GM10847 (cell line): ENCODE measurements around the gene LSM11.

Experiments used
- POLR2A ChIP-seq: IDR thresholded peaks from 2 replicates; pipeline ENCODE4 v1.6.1; 2011; ENCODE audit not compliant: insufficient read length; ENCODE audit errors: extremely low read depth

LSM11 gene

DNA sequence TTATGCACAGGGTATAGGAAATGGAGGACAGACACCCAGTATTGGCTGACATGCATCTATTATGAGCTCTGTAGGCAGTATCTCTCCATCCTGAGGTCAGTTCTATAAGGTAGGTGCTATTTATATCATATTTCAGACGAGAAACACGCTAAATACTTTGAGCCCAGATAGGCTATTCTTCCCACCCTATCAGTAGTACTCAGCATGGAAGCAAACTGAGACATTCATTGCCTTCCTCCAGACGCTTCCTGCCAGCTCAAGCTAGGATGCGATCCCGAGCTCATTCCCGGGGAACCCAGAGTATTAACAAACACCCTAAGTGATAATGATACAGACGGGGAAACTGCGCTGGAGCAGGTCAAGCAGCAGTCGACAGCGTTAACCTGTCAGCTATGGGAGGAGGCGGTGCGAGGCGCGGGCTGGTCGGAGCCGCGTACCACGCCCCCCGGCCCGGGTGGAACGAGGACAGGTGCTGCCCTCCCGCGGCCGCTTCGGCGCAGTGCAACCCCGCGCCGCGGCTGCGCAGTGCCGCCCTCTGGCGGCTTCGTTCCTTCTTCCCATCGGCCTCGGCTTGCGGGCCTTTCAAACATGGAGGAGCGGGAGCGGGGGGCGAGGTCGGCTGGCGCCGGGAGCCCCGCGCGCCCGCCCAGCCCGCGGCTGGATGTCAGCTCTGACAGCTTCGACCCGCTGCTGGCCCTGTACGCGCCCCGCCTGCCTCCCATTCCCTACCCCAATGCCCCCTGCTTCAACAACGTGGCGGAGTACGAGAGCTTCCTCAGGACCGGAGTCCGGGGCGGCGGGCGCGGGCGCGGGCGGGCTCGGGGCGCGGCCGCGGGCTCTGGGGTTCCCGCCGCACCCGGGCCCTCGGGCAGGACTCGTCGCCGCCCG lies at the start of gene LSM11:
LSM11 (plus strand) TSS at position 550 of the 888 bp plus-strand sequence; CDS start at position 589, 39 bp downstream.
- peak; percentile 23 for TF ChIP-seq POLR2A

DNA sequence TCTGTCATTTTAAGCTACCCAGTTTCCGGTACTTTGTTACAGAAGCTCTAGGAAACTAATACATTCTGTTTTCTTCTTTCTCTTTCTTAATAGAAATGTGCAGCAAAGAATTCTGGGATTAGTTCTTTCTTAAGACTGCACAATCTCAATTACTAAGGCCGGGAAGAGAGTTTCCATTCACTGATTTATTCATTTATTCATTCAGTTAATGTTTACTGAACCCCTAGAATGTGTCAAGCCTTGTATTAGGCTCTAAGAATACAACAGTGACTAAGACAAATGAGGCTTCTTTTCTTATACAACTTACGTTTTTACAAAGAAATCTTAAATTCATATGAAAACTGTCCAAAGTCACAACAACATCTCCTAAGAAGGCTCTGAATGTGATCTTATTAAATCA lies 39.8 kb upstream of the LSM11 start:
- TF ChIP-seq POLR2A = no peak

DNA sequence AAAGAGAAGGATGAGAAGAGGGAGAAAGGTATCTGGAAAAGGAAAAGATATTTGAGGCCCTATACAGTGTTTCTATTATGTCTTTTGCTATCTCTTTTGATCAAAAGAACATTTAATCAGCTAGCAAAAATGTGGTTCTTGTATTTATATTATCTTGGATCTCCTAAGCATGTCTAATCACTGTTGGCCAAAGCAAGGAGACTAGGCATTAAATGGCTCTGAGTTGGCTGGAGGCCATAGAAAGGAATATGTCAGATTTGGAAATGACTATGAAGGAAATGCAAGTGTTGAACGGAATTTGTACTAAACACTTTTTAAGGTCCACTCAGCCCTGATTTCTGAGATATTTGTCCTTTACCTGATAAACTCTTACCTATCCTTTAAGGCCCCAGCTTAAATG lies 34.6 kb upstream of the LSM11 start:
- no peak for TF ChIP-seq POLR2A

GRCh38 chr5:157709346-157709745 lies 34.2 kb upstream of the LSM11 start:
- TF ChIP-seq POLR2A = no peak

DNA sequence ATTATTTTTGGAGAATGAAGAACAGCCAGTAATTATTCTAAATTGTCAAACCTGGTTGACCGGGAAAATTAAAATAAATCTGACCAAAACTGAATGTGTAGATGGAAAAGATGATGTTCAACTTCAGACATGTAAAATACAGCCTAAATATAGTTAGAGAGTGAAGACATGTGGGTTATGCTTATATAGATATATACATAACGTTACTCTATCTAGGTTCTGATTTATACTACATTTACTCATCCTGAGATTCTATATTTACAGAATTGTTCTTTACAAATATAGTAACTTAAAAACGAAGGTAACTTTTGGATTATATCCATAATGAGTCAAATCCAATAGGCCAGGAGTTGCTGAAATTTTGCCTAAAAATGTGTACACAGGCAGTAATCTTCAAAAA lies 33.1 kb upstream of the LSM11 start:
- no peak for TF ChIP-seq POLR2A

DNA sequence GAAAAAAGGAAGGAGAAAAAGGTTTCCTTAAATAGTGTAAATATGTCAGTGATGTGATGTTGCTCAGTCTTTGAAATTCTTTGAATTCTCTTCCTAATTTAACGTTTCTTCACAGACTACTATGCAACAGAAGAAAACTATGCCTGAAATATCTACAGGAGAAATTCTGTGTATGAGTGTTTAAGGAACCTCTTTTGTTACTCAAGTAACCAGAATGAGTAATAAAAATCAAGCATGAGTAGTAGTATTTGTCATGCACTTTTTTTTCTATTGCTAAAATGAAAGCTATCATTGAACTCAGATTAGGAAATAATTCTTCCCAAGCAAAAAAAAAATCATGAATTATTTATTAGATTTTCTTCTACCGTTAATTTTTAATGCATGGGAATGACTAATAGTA lies 32.6 kb upstream of the LSM11 start:
- TF ChIP-seq POLR2A = no peak

DNA sequence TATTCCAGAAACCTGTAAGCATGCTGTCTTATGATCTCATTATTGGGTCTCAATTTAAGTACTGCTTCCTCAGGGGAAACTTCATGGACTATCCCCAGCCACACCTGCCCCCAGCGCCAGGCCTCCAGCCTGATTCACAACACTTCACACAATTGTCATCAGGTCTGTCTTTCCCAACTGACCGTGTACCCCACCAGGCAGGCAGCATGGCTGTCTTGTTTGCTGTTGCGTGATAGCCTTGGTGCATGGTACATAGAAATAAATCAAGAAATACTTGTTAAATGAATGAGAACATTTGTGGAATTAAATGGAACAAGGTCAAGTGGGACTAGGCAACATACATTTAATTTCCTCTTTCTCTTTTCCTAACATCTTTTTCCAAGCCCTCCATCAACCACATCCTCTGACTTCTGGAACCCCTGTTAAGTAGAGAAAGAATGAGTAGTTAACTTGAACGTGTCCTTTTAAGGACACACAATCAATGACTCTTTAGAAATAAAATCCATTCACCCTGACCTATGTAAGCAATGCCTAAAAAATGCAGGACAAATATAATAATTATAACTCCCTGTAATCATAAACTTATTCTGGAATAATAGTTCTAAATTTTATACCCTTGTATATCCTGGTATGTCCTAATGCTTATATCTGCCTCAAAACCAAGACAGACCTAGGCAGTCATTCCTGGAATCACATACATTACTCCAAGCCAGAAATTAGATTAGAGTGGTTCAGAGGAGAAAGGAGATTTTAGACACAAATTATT lies 29.5 kb upstream of the LSM11 start:
- no peak for TF ChIP-seq POLR2A

GRCh38 chr5:157714596-157714864 lies 29.0 kb upstream of the LSM11 start:
- TF ChIP-seq POLR2A = no peak

DNA sequence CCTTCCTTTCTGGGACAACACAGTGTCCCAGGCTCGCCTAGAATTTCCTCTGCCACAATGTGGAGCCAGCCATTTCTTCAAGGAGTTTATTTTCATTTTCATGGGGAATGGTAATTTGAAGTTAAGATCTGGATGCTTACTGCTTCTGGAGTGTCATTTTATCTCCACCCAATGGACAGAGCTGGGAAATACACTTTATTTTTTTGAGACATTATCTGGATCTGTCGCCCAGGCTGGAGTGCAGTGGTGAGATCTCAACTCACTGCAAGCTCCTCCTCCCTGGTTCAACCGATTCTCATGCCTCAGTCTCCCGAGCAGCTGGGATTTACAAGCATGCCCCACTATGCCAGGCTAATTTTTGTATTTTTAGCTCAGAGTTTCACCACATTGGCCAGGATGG lies 25.0 kb upstream of the LSM11 start:
- no peak for TF ChIP-seq POLR2A

DNA sequence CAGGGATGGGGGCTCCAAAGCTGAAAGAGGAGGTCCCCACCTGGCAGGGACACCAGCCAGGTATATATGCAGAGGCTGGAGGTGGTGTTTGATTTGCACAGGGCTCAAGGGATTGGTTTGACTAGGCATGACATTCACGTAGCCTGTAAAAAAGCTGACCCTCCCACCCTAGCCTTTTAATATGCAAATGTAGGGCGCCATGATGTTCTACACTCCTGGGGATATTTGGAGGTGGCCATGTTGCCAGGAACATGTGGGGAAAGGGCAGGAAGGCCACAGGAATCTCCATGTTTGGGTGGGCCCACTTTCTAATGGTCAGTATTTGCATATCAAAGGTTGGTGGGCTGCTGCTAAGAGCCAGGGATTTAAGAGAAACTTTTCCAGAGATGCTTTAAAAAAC lies 24.3 kb upstream of the LSM11 start:
- no peak for TF ChIP-seq POLR2A

DNA sequence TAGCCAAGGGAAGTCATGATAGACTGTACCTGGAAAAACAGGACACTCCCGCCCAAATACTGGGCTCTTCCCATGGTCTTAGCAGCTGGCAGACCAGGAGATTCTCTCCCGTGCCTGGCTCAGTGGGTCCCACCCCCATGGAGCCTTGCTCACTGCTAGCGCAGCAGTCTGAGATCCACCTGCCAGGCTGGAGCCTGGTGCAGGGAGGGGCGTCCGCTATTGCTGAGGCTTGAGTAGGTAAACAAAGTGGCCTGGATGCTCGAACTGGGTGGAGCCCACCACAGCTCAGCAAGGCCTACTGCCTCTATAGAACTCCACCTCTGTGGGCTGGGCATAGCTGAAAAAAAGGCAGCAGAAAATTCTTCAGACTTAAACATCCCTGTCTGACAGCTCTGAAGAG lies 22.4 kb upstream of the LSM11 start:
- TF ChIP-seq POLR2A = no peak

- TF ChIP-seq POLR2A = no peak
These were observed 13.7 kb upstream of the LSM11 start for GRCh38 chr5:157729858-157730257.

- no peak for TF ChIP-seq POLR2A
These were observed 12.6 kb upstream of the LSM11 start for GRCh38 chr5:157730900-157731271.

GRCh38 chr5:157731272-157732129 lies 12.0 kb upstream of the LSM11 start, which contains the start of gene THG1L:
THG1L (plus strand) TSS chr5:157731420; CDS start chr5:157731441, 21 bp downstream.
- peak; percentile 82 for TF ChIP-seq POLR2A

DNA sequence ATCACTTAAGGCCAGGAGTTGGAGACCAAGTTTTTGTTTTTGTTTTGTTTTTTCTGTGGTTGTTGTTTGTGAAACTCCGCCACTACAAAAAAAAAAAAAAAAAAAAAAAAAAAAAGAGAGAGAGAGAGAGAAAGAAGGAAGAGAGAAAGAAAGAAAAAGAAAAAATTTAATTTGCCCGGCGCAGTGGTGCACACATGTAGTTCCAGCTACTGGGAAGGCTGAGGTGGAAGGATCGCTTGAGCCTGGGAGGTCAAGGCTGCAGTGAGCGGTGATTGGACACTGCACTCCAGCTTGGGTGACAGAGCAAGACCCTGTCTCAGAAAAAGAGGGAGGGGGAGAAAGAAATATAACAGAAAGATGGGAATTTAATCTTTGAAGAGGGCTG lies 11.4 kb upstream of the LSM11 start:
- no peak for TF ChIP-seq POLR2A
